Measurements from ENCODE around the gene ZBTB20. TPM values are rescaled to one million over a fixed set of nuclear protein-coding genes. Genes with fewer than 3 reads are reported as not detected.

The ZBTB20 gene
- total RNA-seq, 2 donors from 2014 or later = 111 to 189 TPM

GRCh38 chr3:114994554-114995341 is 152.3 kb downstream of the ZBTB20 start:
- no peak for DNase-seq (ENCODE audit: low spot score)
- no peak overlapping the region for H3K27ac ChIP-seq
- WGBS = 75% methylated on average over 6 of the region's 6 CpGs
- no peak overlapping the region for H3K4me3 ChIP-seq
- no peaks in the 10 kb centered on the region for H3K36me3 ChIP-seq
- intact Hi-C loops (cut with DNase I) = no loop called here
- H3K9me3 ChIP-seq = no peaks in the 10 kb centered on the region
- H3K4me1 ChIP-seq (replicated peaks) = no peaks in the 10 kb centered on the region
- H3K27me3 ChIP-seq (replicated peaks; ENCODE audit: insufficient read depth) = no peaks in the 10 kb centered on the region
- TF ChIP-seq POLR2A (IDR thresholded peaks at IDR 0.05) (no peak), CTCF (IDR thresholded peaks at IDR 0.05) (no peak), POLR2AphosphoS5 (IDR thresholded peaks at IDR 0.05) (no peak)

GRCh38 chr3:114985776-114986175 is 161.3 kb downstream of the ZBTB20 start:
- intact Hi-C loops (cut with DNase I) = no loop called here
- TF ChIP-seq POLR2AphosphoS5 (IDR thresholded peaks at IDR 0.05) (no peak), POLR2A (IDR thresholded peaks at IDR 0.05) (no peak), CTCF (IDR thresholded peaks at IDR 0.05) (no peak)
- WGBS = 78% methylated on average over 1 of the region's 1 CpG
- H3K27ac ChIP-seq = no peak overlapping the region
- H3K36me3 ChIP-seq = no peaks in the 10 kb centered on the region
- no peak overlapping the region for H3K4me3 ChIP-seq
- H3K27me3 ChIP-seq (replicated peaks; ENCODE audit: insufficient read depth) = no peaks in the 10 kb centered on the region
- H3K4me1 ChIP-seq (replicated peaks) = no peaks in the 10 kb centered on the region
- no peaks in the 10 kb centered on the region for H3K9me3 ChIP-seq
- no peak for DNase-seq (ENCODE audit: low spot score)

GRCh38 chr3:114983248-114983647 is 163.8 kb downstream of the ZBTB20 start:
- Histone ChIP-seq H3K4me1 (replicated peaks) (no peaks in the 10 kb centered on the region), H3K27ac (no peak overlapping the region), H3K9me3 (no peaks in the 10 kb centered on the region), H3K4me3 (no peak overlapping the region), H3K27me3 (replicated peaks; ENCODE audit: insufficient read depth) (no peaks in the 10 kb centered on the region), H3K36me3 (no peaks in the 10 kb centered on the region)
- no peak for DNase-seq (ENCODE audit: low spot score)
- no peak for TF ChIP-seq POLR2AphosphoS5 (IDR thresholded peaks at IDR 0.05)
- TF ChIP-seq CTCF (IDR thresholded peaks at IDR 0.05) = no peak
- TF ChIP-seq POLR2A (IDR thresholded peaks at IDR 0.05) = no peak
- 79% methylated on average over 6 of the region's 6 CpGs for WGBS
- intact Hi-C loops (cut with DNase I) = no loop called here

GRCh38 chr3:114974387-114974786 is 172.7 kb downstream of the ZBTB20 start:
- H3K4me1 ChIP-seq (replicated peaks) = no peaks in the 10 kb centered on the region
- no peak overlapping the region for H3K4me3 ChIP-seq
- intact Hi-C loops (cut with DNase I) = no loop called here
- TF ChIP-seq POLR2A (IDR thresholded peaks at IDR 0.05) (no peak), CTCF (IDR thresholded peaks at IDR 0.05) (no peak), POLR2AphosphoS5 (IDR thresholded peaks at IDR 0.05) (no peak)
- H3K27me3 ChIP-seq (replicated peaks; ENCODE audit: insufficient read depth) = no peaks in the 10 kb centered on the region
- no peaks in the 10 kb centered on the region for H3K9me3 ChIP-seq
- WGBS = 80% methylated on average over 3 of the region's 3 CpGs
- no peak for DNase-seq (ENCODE audit: low spot score)
- no peaks in the 10 kb centered on the region for H3K36me3 ChIP-seq
- H3K27ac ChIP-seq = no peak overlapping the region

GRCh38 chr3:114973536-114973935 is 173.6 kb downstream of the ZBTB20 start:
- Histone ChIP-seq H3K27ac (no peak overlapping the region), H3K4me1 (replicated peaks) (no peaks in the 10 kb centered on the region), H3K36me3 (no peaks in the 10 kb centered on the region), H3K9me3 (no peaks in the 10 kb centered on the region), H3K27me3 (replicated peaks; ENCODE audit: insufficient read depth) (no peaks in the 10 kb centered on the region), H3K4me3 (no peak overlapping the region)
- WGBS = 76% methylated on average over 3 of the region's 3 CpGs
- TF ChIP-seq POLR2A (IDR thresholded peaks at IDR 0.05) = no peak
- no peak for TF ChIP-seq CTCF (IDR thresholded peaks at IDR 0.05)
- TF ChIP-seq POLR2AphosphoS5 (IDR thresholded peaks at IDR 0.05) = no peak
- no peak for DNase-seq (ENCODE audit: low spot score)
- intact Hi-C loops (cut with DNase I) = no loop called here
